Amygdala (tissue), 56 donors: Measurements from ENCODE around the gene TOM1L2.
"Not testable (repeated sequence)": the region's sequence is repeated elsewhere in the genome, so short reads cannot be mapped to it uniquely, and the experiment has no call there.

ENCODE experiments used
- DNase-seq, 56 donors: peaks; one replicate each; lab custom pipeline; 2025; lab: John Stamatoyannopoulos, UW

The TOM1L2 gene

GRCh38 chr17:17947309-17947708 lies 24.9 kb downstream of the TOM1L2 start:
- DNase-seq: no peak

GRCh38 chr17:17946093-17946492 lies 26.1 kb downstream of the TOM1L2 start:
- no peak for DNase-seq

GRCh38 chr17:17944743-17945142 lies 27.5 kb downstream of the TOM1L2 start:
- no peak for DNase-seq

GRCh38 chr17:17944242-17944641 lies 28.0 kb downstream of the TOM1L2 start:
- no peak for DNase-seq

GRCh38 chr17:17943281-17943984 lies 28.8 kb downstream of the TOM1L2 start:
- no peak for DNase-seq

- no peak for DNase-seq
Measured at GRCh38 chr17:17942846-17943245, 29.4 kb downstream of the TOM1L2 start.

GRCh38 chr17:17941015-17941414 lies 31.2 kb downstream of the TOM1L2 start:
- DNase-seq: no peak

- no peak for DNase-seq
Measured at GRCh38 chr17:17940441-17940911, 31.7 kb downstream of the TOM1L2 start.

- DNase-seq: not testable (repeated sequence)
Measured at GRCh38 chr17:17939941-17940340, 32.3 kb downstream of the TOM1L2 start.

GRCh38 chr17:17938388-17939107 lies 33.7 kb downstream of the TOM1L2 start:
- DNase-seq: no peak

- DNase-seq: no peak
Measured at GRCh38 chr17:17937958-17938357, 34.2 kb downstream of the TOM1L2 start.

- DNase-seq: no peak
Measured at GRCh38 chr17:17937201-17937853, 34.9 kb downstream of the TOM1L2 start.

- DNase-seq: no peak
Measured at GRCh38 chr17:17935321-17936271, 36.6 kb downstream of the TOM1L2 start.

- peak in 2 of 56 donors; percentile 19 to 29 for DNase-seq
Measured at GRCh38 chr17:17934806-17935205, 37.4 kb downstream of the TOM1L2 start.

GRCh38 chr17:17934214-17934613 lies 38.0 kb downstream of the TOM1L2 start:
- no peak for DNase-seq

GRCh38 chr17:17933775-17934174 lies 38.4 kb downstream of the TOM1L2 start:
- no peak for DNase-seq

GRCh38 chr17:17931159-17931558 lies 41.0 kb downstream of the TOM1L2 start:
- DNase-seq: no peak

- no peak for DNase-seq
Measured at GRCh38 chr17:17930674-17931073, 41.5 kb downstream of the TOM1L2 start.

- no peak for DNase-seq
Measured at GRCh38 chr17:17929655-17930380, 42.4 kb downstream of the TOM1L2 start.
